ENCODE results near the gene PTGER1.

Gene PTGER1

GRCh38 chr19:14428882-14429416, 46.2 kb downstream of the PTGER1 start:
- H3K4me3 ChIP-seq (ENCODE audit: low read depth, low read length) = no peak overlapping the region
- no peak for TF ChIP-seq CTCF (IDR thresholded peaks at IDR 0.05; ENCODE audit: low read depth, low read length)

GRCh38 chr19:14427461-14427860, 47.7 kb downstream of the PTGER1 start:
- H3K4me3 ChIP-seq (ENCODE audit: low read depth, low read length) = no peak overlapping the region
- no peak for TF ChIP-seq CTCF (IDR thresholded peaks at IDR 0.05; ENCODE audit: low read depth, low read length)

- H3K4me3 ChIP-seq (ENCODE audit: low read depth, low read length) = no peak overlapping the region
- no peak for TF ChIP-seq CTCF (IDR thresholded peaks at IDR 0.05; ENCODE audit: low read depth, low read length)
Observed at GRCh38 chr19:14425696-14426138, 49.4 kb downstream of the PTGER1 start.

Data from WI38 (cell line).